MM.1S (cell line): ENCODE measurements around the gene MEP1B.

Experiments
- DNase-seq: peaks from one replicate; pipeline ENCODE4 v3.0.0-alpha.2; 2015
- H2AFZ ChIP-seq: fragments of 300-600 bp; sonication (generic); 2 replicates; pipeline ENCODE4 v1.6.0; 2016; ENCODE audit warnings: antibody characterized with exemption, low read length
- H3F3A ChIP-seq: fragments of 300-600 bp; sonication (generic); 2 replicates; pipeline ENCODE4 v1.6.1; 2016; ENCODE audit warnings: mild to moderate bottlenecking, antibody characterized with exemption, low read length, moderate library complexity, mixed read lengths; ENCODE audit not compliant: insufficient read depth
- H3K27ac ChIP-seq: fragments of 300-600 bp; sonication (generic); 2 replicates; pipeline ENCODE4 v1.5.1; 2016; ENCODE audit warnings: mild to moderate bottlenecking, low read length
- H3K27me3 ChIP-seq: fragments of 300-600 bp; sonication (generic); replicated peaks from 2 replicates; pipeline ENCODE4 v1.6.0; 2016; ENCODE audit warnings: low read length; ENCODE audit not compliant: insufficient read depth
- H3K36me3 ChIP-seq: fragments of 300-600 bp; sonication (generic); replicated peaks from 2 replicates; pipeline ENCODE4 v1.6.1; 2016; ENCODE audit warnings: mild to moderate bottlenecking, low read length, mixed read lengths; ENCODE audit not compliant: insufficient read depth
- H3K4me1 ChIP-seq: fragments of 300-600 bp; sonication (generic); 2 replicates; pipeline ENCODE4 v1.6.1; 2016; ENCODE audit warnings: low read length, mixed read lengths
- H3K4me2 ChIP-seq: fragments of 300-600 bp; sonication (generic); 2 replicates; pipeline ENCODE4 v1.6.0; 2016; ENCODE audit warnings: low read depth, low read length
- H3K4me3 ChIP-seq: fragments of 300-600 bp; sonication (generic); 2 replicates; pipeline ENCODE4 v1.5.1; 2016; ENCODE audit warnings: low read length, mixed read lengths
- H3K79me2 ChIP-seq: fragments of 300-600 bp; sonication (generic); 2 replicates; pipeline ENCODE4 v1.6.1; 2016; ENCODE audit warnings: mixed run types, low read length, mixed read lengths
- H3K9ac ChIP-seq: fragments of 300-600 bp; sonication (generic); 2 replicates; pipeline ENCODE4 v1.6.1; 2016; ENCODE audit warnings: low read length, mixed read lengths
- H3K9me2 ChIP-seq: fragments of 300-600 bp; sonication (generic); replicated peaks from 2 replicates; pipeline ENCODE4 v1.6.1; 2016; ENCODE audit warnings: mild to moderate bottlenecking, low read length, mixed read lengths; ENCODE audit not compliant: insufficient read depth
- H3K9me3 ChIP-seq: fragments of 300-600 bp; sonication (generic); replicated peaks from 2 replicates; pipeline ENCODE4 v1.6.1; 2016; ENCODE audit warnings: mild to moderate bottlenecking, low read length, mixed read lengths; ENCODE audit not compliant: insufficient read depth
- H4K20me1 ChIP-seq: fragments of 300-600 bp; sonication (generic); 2 replicates; pipeline ENCODE4 v1.6.1; 2016; ENCODE audit warnings: mild to moderate bottlenecking, low read length, moderate library complexity, mixed read lengths; ENCODE audit not compliant: insufficient read depth
- EZH2 ChIP-seq: fragments of 300-600 bp; sonication (generic); optimal IDR thresholded peaks from 2 replicates; pipeline ENCODE3; 2017; ENCODE audit warnings: low read depth, mild to moderate bottlenecking, antibody characterized with exemption, low read length, mixed read lengths
- EZH2phosphoT487 ChIP-seq: fragments of 300-600 bp; sonication (generic); IDR thresholded peaks from 2 replicates; pipeline ENCODE4 v1.6.1; 2018; ENCODE audit warnings: antibody characterized with exemption, low read length
- TF ChIP-seq, protein P1 (sequence below): fragments of 300-600 bp; sonication (generic); IDR thresholded peaks from 2 replicates; pipeline ENCODE4 v1.5.1; 2016; ENCODE audit warnings: antibody characterized with exemption, low read length, mixed read lengths

MEP1B gene

DNA sequence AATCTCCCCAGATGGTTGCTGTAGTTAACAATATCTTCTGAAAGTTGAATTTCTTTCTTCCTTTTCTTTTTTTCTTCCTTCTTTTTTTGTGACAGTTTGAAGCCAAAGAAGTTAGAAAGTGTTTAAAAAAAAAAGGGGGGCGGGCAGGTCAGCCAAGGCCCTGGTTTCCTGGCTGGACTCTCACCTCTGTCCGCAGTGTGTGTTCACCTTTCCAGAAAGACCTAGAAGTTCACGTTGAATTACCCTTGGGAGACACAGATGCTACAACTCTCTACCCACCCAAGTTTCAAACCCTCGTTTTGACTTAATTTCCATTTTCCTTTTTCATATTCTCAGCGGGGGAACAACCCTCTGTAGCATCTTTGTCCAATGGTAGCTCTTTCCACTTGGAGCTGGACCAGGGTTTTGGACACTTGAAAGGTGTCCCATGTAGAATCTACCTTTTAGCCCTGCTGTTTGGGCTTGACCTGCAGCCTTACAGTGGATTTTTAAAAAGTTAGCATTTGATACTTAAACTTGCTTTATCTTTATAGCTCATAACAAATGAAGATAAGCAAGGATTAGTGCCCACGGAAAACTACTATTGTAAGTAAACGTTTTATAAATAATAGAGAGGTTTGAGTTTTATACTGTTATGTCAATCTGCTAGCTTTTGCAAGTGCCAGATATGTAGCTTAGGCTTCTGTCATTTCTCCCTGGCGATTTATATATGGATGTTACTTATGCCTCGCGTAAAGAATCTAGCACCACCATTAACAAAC is 20.0 kb downstream of the MEP1B start:
- Histone ChIP-seq H3K9me2 (no peaks in the 10 kb centered on the region), H3K4me2 (no peak overlapping the region), H3K9ac (no peak overlapping the region), H3K4me1 (no peaks in the 10 kb centered on the region), H3K27ac (no peak overlapping the region), H3K27me3 (no peaks in the 10 kb centered on the region), H4K20me1 (no peaks in the 10 kb centered on the region), H2AFZ (no peak overlapping the region), H3K36me3 (no peaks in the 10 kb centered on the region), H3K79me2 (no peaks in the 10 kb centered on the region), H3F3A (no peaks in the 10 kb centered on the region), H3K9me3 (no peaks in the 10 kb centered on the region), H3K4me3 (no peak overlapping the region)
- TF ChIP-seq EZH2phosphoT487 = no peak
- no peak for TF ChIP-seq EZH2
- TF ChIP-seq, protein P1, sequence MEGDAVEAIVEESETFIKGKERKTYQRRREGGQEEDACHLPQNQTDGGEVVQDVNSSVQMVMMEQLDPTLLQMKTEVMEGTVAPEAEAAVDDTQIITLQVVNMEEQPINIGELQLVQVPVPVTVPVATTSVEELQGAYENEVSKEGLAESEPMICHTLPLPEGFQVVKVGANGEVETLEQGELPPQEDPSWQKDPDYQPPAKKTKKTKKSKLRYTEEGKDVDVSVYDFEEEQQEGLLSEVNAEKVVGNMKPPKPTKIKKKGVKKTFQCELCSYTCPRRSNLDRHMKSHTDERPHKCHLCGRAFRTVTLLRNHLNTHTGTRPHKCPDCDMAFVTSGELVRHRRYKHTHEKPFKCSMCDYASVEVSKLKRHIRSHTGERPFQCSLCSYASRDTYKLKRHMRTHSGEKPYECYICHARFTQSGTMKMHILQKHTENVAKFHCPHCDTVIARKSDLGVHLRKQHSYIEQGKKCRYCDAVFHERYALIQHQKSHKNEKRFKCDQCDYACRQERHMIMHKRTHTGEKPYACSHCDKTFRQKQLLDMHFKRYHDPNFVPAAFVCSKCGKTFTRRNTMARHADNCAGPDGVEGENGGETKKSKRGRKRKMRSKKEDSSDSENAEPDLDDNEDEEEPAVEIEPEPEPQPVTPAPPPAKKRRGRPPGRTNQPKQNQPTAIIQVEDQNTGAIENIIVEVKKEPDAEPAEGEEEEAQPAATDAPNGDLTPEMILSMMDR = no peak
- no peak for DNase-seq

DNA sequence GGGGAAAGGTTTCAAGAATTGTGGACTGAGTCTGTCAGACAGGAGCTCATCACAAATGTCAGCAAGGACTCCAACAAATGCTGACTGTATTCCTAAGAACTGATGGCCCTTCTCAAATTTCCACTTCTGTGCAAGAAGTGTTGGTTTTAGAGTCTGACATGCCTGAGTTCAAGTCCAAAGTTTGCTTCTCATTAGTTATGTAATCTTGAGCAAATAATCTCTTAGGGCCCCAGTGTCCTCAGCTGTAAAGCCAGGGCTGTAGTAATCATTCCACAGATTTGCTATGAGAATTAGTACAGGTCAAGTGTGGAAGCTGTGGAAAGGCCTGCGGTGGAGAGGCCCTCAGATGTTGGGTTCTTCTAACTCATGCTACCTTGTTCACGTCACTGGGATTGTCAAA is 23.9 kb downstream of the MEP1B start:
- no peaks in the 10 kb centered on the region for H3K36me3 ChIP-seq
- TF ChIP-seq EZH2phosphoT487 (no peak), EZH2 (no peak)
- TF ChIP-seq, protein P1 = no peak
- no peaks in the 10 kb centered on the region for H3K79me2 ChIP-seq
- no peaks in the 10 kb centered on the region for H4K20me1 ChIP-seq
- no peak overlapping the region for H3K4me2 ChIP-seq
- H3K4me1 ChIP-seq = no peaks in the 10 kb centered on the region
- no peak overlapping the region for H3K9ac ChIP-seq
- no peak overlapping the region for H3K4me3 ChIP-seq
- H3K27ac ChIP-seq = no peak overlapping the region
- no peaks in the 10 kb centered on the region for H3K9me2 ChIP-seq
- DNase-seq = no peak
- H2AFZ ChIP-seq = no peak overlapping the region
- H3K9me3 ChIP-seq = no peaks in the 10 kb centered on the region
- H3F3A ChIP-seq = no peaks in the 10 kb centered on the region
- H3K27me3 ChIP-seq = no peaks in the 10 kb centered on the region

DNA sequence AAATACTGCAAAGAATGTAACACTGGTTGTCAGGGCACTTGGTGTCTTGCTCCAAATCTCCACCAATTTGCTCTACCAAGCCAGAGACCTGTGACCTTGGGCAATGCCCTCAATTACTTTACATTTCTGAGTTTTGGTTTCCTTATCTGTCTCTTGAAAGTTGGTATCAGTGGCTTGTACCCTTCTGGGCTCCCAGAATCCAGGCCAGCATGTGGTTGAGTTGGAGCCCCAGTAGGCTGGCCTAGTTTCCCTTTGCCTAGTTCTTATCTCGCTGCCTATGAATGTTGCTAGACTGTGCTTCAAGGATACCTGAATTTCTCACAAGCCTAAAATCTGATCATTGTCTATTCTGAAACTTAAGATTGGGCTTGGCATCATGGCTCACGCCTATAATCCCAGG is 26.6 kb downstream of the MEP1B start:
- TF ChIP-seq, protein P1 = no peak
- TF ChIP-seq EZH2 = no peak
- no peak for TF ChIP-seq EZH2phosphoT487
- Histone ChIP-seq H3K4me2 (no peak overlapping the region), H3K9me2 (no peaks in the 10 kb centered on the region), H3K9ac (no peak overlapping the region), H3K79me2 (no peaks in the 10 kb centered on the region), H4K20me1 (no peaks in the 10 kb centered on the region), H3K27me3 (no peaks in the 10 kb centered on the region), H3K27ac (no peak overlapping the region), H2AFZ (no peak overlapping the region), H3K36me3 (no peaks in the 10 kb centered on the region), H3F3A (no peaks in the 10 kb centered on the region), H3K4me1 (no peaks in the 10 kb centered on the region), H3K4me3 (no peak overlapping the region), H3K9me3 (no peaks in the 10 kb centered on the region)
- no peak for DNase-seq
